Left kidney (tissue), 1 donor: ENCODE results near the gene TBCE. TPM values are rescaled to one million over a fixed set of nuclear protein-coding genes. Genes with fewer than 3 reads are reported as not detected.

Experiments
- polyA plus RNA-seq: library from polyadenylated mRNA; unstranded; fragments of 120-200 nt; gene quantifications from one replicate; pipeline ENCODE4 v1.2.1, GENCODE V29; 2013; ENCODE audit not compliant: insufficient read length

The TBCE gene
- polyA plus RNA-seq, 1 donor: 69.3 TPM

Other genes with a start within 250 kb of the TBCE start
- 236 TPM for gene TOMM20, start 238.6 kb upstream of the TBCE start, polyA plus RNA-seq
- gene RBM34, start 206.2 kb upstream of the TBCE start, polyA plus RNA-seq: 80.6 TPM
- 65.6 TPM for gene ARID4B, start 39.2 kb upstream of the TBCE start, polyA plus RNA-seq
- gene GGPS1, start 38.9 kb upstream of the TBCE start, polyA plus RNA-seq: 64.1 TPM
- 37.3 TPM for gene B3GALNT2, start 137.0 kb downstream of the TBCE start, polyA plus RNA-seq